ENCODE measurements around the gene ZFHX3.

ZFHX3 gene

DNA sequence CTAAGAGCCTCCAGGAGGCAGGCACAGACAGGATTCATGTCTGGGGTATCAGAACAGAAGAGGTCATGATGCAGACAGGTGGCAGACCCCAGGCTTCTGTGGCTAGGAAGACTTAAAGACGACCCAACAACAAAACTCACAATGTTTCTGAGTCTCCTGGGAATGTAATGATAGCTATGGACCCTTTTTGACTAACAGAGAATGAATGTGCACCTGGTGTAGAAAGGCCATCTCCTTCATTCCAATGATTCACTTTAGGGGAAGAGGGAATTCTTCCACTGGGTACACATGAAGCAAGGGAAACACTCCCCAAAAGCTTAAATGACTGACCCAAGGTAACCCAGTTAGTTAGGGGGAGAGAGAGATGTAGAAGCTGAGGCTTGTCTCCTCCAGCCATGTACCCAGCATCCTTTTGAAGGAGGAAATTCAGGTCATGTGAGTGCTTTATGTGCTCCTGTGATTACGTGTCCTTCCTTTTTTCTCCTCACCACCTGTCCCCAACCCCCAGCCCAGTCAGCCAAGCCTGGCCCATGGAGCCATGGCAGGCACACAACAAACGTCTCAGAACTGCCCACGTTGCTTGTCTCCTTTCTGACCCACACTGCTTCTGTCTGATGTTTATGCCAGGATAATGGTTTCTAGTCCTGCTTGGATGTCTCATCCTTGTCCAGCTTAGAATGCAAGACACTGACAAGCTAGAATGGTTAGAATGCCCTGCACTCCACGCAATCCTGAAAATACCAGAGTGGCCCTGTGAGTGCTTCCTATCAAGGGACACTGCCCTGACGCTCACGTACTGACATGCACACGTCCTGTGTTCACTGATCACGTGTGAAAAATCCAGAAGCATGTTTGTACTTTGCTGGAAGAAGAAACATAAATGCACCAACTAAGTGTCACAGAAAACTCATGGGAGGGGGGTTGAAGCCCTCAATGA, 156.4 kb downstream of the ZFHX3 start:
- DNase-seq, result no peak

DNA sequence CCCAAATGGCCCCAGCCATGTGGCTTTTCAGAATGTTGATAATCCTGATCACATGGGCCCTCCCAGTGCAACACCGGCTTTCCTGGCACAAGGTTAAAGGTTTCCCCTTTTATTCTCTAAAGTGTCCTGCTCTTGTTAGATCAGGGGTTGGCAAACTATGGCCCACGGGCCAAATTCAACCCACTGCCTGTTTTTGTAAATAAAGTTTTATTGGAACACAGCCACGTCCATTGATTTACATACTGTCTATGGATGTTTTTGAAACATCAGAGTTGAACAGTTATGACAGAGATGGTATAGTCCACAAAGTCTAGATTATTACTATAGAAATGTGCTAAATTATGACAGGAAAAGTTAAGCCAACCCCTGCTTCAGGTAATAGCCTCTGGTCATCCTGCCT, 157.3 kb downstream of the ZFHX3 start:
- no peak for DNase-seq

DNA sequence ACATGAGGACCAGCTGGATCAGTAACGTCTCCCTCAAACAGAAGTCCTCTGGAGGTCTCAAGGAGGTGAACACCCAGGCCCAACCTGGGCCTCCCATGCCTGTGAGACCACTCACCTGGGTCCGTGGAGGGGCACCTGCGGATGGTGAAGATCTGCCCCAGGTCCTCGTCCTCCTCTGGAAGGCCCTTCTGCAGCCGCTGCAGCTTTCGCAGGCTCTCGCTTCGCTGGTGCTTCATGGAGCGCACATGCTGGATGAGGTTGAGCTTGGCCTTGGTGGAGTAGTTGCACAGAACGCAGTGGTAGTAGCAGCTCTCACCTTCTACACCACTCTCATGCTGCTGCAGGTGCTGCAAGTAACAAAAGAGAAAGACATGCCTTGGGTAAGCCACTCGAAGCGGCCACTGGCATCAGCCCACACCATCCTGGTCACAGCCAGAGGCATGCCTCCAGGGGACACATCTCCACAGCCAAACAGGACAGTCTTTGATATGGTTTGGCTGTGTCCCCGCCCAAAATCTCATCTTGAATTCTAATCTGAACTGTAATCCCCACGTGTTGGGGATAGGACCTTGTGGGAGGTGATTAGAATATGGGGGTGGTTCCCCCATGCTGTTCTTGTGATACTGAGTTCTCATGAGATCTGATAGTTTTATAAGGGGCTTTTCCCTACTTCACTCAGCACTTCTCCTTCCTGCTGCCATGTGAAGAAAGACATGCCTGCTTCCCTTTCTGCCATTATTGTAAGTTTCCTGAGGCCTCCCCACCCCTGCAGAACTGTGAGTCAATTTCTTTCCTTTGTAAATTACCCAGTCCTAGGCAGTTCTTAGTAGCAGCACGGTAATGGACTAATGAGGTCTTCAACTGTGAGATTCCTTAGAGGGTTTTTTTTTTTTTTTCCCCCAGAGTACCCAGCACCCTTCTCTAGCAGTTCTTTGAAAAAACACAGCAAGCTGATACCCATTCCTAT, 158.0 kb downstream of the ZFHX3 start:
- DNase-seq, result no peak

DNA sequence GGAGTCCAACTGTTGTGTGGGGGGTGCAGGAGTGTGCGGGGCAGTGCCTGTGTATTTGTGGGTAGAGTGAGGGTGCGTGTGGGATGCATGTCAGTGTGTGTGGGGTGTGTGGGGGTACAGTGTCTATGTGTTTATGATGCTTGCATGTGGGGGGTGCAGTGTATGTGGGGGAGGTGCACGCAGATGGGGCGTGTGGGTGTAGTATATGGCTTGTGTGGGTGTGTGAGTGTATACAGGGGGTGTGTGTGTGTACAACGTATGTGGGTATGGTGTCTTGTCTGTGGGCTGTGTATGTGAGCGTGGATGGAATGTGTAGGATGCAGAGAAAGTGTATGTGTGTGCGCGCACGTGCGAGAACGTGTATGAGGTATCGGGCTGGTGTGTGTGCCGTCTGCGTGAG, 160.4 kb downstream of the ZFHX3 start:
- no peak for DNase-seq

DNA sequence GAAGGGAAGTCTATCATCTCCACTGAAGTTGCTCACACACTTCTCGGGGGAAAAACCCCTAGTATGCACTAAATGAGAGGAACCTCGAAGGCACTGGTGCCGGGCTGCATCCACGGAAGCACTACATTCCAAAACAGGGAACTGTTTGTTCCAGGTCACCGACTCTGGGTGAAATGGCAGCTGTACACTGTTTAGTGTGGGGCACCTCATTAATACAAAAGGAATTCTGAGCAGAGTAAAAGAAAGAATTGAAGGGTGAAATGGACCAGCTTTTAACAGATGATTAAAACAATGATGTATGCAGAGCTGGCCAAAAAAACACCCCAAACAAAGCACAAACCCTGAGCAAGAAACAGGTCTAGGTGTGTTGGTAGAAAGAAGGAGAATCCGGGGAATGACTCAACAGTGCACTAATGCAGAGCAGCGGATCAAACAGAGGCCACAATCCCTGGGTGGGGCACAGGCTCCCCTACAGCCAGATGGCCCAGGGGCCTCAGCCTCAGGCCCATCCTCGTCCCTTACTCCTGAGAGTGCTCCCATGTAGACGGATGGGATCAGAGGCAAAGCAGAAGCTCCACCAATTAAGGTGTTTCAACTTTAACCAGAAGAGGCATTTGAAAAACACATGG, 161.5 kb downstream of the ZFHX3 start:
- no peak for DNase-seq

DNA sequence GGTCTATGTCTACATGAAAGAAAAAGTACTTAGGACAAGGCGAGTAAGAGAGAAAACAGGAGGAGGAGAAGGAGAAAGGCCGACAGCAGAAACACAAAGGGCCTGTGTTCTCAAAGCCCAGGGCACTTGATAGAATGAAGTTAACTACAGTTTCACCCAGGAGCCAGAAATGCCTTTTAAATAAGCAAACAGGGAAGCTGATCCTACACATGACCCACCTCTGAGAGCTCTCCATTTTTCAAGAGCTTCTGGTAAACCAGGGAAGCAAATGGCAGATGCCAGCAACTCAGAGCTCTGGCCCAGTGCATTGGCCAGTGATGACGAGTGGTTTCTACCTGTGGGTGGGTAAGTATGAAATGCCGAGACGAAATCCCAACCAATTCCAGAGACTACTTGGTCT, 163.4 kb downstream of the ZFHX3 start:
- no peak for DNase-seq

DNA sequence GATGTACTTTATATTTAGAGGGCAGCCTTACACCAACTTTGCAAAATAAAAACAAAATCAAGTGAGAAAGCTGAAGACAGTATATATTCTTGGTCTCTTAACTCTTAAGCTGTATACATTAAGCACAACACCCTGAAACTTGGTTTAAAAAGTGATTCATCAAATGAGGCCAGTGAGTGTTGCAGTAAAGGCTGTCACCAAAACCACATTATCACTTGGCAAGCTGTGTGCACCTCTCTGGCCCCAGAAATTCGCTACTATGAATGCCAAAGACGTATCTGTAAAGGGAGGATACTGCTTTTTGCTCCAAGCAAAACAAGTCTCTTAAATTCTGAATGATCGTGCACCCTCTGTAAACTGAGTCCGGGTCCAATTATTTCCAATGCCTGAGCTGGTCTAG, 163.9 kb downstream of the ZFHX3 start:
- no peak for DNase-seq

DNA sequence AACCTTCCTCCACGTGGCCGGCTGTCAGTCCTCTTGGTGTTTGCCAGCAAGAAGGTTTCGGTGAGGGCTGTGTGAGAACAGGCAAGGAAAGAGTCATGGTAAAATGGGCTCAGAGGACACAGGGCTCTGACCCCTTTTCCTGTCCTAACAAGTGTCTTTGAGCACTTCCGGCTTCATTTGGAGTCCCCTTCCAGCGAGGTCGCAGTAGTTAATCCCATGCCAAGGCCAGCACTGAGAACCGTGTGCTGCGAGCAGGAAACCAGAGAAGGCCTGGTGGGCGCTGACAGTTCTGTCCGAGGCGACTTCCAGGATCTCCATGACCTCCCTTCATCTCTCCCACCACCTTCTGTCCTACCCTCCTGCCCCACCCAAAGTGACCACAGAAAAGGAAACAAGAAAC, 168.1 kb downstream of the ZFHX3 start:
- DNase-seq, result no peak

DNA sequence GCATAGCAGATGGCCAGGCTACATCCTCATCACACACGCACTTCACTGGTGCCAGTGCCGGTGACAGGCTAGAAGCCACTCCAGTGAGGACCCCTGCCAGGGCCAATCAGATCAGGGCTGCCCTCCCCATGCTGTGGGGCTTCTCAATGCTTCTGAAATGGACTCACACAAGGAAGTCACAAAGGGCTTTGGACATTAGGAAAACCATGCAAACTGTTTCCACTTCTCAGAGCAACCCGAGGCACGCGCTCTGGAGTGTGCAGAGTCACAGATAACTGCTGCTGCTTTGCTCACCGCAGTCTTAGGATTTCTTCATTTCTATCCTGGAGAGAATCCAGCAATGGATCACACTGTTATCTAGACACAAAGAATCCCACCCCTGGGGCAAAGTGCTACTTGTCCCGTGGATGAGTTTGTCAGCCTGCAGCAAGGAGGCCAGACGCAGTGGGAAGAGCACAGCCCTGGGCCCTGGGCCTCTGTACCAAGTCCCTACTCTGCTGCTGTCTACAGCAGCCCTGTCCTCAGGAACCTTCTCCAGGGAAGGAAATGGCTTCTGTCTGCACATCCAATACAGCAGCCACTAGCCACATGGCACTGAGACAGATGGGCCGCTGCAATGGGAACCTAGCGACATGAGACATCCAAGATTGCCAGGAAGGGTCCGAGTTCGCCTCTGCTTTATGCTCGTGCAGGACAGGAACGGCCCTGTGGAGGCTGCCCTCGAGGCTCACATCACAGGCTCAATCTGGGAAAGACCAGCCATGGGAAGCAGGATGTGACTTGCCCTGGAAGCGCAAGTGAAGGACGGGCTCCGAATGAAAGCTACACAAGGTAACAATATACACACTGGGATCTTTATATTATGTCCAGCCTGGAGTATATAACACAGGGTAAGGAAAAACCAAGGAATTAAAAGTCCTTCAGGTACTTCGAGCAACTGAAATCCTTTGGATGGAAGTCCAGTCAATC, 169.3 kb downstream of the ZFHX3 start:
- DNase-seq, result no peak

DNA sequence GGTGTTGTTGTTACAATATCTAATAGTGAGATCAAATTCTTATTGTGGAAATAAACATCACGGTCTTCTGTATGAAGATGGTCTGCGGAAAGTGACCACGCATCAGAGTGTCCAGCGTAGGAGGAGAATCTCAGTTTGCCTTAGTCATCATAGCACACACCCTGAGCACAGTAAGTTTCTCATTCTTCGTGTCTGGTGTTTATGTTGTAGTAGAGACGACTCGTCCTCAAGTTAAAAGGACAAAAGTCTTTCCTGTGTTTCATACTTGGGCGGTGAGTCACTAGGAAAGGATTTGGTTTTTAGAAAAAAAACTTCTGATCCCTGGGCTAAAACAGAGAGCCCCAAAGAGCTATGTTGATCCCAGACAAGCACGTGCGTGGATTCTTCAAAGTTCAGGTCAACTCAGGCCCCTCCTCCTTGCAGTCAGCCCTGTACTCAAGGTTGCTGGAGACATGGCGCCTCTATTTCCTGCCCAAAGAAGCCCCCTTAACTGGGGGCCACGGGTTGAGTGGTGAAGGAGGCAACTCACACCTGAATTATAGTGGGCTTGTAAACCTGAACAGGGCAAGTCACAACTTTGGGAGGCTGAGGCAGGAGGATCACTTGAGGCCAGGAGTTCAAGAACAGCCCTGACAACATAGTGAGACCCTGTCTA, 170.4 kb downstream of the ZFHX3 start:
- DNase-seq, result no peak

DNA sequence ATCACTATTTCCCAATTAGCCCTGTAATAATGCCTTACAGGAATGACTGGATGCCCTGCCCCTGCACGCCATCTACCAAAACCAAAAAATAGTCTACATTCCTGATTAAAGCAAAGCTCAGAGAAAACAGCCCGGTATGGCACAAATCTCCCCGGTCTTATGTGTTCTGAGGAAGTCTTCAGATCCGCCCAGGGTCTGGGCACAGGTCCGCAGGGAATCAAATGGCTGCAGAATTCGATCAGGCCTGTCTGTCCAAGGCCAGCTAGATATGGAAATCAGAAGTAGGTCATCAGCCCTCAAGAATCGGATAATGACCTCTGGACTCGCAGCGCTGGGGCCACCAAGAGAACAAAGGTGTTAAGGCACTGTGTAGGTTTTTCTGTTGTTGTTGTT, 171.0 kb downstream of the ZFHX3 start:
- no peak for DNase-seq

DNA sequence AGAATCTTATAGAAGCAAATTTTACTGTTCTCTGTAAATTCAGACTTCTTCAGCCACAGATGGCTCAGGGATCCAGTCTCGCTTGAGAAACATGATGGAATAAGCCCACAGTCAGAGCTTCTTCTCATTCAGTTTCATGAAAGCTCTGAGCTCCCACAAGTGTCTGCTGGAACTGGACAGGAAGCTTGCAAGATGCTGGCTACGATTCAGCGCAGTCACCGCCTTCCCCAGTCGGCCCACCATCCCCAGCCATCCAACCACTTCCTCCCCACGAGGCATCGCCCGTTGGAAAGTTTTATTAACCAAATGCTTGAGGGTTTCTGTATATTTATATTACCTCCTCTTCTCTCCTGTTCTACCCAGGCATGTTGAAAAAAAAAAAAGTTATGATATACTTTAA, 171.7 kb downstream of the ZFHX3 start:
- no peak for DNase-seq

DNA sequence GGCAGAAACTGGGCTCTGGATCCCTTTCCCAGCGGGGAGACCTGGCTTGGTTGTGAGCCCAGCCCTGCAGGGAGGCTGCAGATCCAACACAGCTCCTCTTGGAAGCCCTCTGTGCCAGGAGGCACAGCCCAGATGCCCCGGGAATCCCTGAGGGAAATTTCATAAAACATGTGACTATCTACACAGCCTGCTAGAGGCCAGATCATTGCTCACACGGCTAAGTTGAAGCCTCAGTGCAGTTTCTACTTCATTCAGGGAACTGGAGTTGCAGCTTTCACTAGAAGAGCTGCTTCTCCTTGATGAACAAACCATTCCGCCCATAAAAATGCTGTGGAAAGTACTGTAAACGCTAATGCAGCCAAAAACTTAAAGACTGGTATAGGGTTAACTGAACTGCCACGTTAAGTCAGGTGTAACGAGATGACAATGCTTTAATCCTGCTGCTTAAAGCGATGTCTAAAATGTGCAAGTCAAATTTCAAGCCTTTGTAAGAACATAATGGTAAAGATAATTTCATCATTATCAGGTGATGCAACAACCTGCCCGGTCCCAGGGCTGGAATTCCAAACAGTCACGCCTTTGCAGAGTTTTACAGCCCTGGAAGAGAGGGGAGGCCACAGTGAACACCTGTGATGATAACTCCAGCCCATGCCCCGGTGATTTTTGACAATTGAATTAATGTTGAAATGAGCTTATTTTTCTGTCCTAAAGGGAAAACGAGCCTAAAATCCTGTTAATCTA, 172.5 kb downstream of the ZFHX3 start:
- no peak for DNase-seq

DNA sequence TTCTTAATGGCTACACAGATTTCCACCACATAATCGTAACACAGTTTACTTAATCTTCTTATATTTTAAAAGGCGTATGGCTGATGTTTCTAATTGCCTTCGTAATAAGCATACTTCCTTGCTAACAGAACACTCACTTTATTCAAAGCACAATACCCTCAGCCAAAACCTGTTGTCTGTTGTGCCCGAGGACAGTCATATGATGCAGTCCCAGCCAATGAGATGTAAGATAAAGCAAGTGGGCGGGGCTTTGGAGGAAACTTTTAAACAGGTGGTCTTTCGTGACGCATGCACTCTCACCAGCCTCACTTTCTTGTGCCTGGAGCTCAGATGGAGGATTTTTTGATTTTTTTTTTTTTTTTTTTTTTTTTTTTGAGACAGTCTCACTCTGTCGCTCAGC, 174.1 kb downstream of the ZFHX3 start:
- no peak for DNase-seq

DNA sequence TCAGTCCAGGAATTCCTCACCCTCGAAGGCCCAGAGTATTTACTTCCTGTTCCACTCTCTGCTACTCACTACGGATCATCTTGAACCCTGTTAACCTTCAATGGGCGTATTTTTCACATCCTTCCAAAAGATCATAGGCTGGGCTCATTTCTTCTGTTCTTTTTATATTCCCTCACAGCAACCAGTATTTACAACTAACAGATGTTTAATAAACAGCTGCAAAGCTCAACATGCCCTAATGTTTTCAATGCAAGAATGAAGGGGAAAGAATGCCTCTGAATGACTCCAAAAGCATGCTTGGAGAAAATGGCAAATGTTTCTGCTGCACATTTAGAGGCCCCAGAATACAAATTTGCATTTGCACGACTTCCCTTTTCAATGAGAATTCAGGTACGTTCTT, 174.9 kb downstream of the ZFHX3 start:
- DNase-seq, result no peak

DNA sequence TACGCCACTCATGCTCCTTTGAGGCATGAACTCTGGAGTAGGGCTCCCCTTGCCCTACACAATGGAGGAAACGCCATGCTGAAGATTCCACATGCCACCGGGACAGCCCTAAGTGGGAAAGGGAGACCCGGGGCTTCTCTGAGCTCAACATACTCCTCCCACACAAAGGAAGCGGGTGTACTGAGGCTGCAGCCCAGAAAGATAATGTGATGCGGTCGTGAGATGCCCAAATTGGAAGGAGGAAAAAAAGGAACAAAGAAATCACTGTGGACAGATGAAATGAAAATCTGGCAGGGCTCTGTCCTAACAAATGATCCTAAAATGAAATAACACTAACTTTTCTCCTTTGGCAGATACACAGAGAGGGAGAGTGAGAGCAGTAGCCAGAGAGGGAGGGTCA, 182.1 kb downstream of the ZFHX3 start:
- DNase-seq, result no peak

DNA sequence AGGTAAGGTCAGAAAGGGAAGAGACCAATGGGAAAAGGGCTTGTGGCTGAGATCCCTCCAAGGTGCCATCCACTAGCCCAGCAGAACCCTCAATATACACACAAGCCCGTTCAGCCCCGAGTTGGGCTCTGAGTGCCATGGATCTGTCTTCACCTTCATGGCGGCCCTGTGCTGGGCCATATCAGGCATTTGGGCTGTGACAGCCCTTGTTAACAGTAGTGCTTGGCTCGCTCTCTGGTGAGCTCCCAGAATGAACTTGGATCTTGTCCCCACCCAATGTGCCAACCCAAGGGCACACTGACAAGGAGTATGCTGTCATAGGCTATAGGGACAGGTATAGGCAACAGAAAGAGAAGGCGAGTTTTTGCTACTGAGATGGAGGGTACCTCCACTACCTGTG, 182.7 kb downstream of the ZFHX3 start:
- no peak for DNase-seq

DNA sequence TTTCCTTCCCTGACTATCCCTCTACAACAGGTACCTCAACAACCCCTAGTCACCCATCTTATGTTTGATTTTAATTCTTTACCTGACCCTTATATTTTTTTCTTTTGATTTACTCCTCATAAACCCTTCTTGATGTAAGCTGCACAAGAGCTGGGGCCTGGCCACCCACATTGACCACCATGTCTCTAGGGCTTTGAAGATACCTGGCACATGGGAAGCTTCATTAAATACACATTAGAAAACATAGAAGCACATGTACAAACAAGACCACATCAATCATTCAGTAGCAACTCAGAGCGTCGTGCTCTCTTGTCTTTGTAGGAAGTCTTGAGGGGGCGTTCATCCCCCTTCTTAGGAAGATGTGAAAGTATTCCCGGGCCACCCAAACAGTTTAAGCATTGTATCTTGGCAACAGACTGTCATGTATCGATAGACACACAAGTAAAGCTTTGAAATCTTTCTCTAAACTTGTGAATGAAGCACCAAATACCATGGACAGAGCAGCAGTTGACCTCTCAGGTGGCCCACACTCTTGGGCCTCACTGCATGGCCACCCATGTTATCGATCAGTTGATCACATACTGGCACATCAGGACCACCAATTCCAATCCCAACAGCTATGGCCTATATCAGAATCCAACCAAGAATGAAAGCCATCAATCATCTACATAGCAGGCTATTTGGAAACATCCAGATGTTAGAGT, 183.6 kb downstream of the ZFHX3 start:
- DNase-seq, result no peak

DNA sequence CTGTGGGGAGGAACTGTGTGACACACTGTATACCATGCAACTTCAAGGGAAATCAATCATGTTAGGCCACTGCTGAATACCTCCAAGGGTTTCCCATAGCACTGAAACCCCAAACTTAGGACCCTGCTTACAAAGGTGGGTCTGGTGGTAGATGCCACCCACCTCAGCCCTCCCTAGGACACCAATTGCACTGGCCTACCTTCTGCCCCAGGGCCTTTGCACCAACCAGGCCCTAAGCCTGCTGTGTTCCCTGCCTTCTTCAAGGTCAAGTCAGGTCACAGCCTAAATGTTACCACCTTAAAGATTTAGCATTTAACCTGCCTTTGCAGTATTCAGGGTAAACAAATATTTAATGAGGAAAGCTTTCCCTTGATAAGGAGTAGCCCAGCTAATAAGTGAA, 185.8 kb downstream of the ZFHX3 start:
- DNase-seq, result no peak
